Neural cell (in vitro differentiated cells): ENCODE data around the gene FGF12. TPM values are rescaled to one million over a fixed set of nuclear protein-coding genes. Genes with fewer than 3 reads are reported as not detected.

ENCODE experiments used
- H2AFZ ChIP-seq: fragments of 200-600, 300-800 bp; sonication (generic), shearing (Covaris generic); 2 replicates; pipeline ENCODE4 v1.6.0; 2014; ENCODE audit warnings: low read depth, mild to moderate bottlenecking, antibody characterized with exemption, low read length, moderate library complexity
- H3F3A ChIP-seq: fragments of 200-600 bp; shearing (Covaris generic); 2 replicates; pipeline ENCODE4 v1.6.1; 2016; ENCODE audit warnings: mild to moderate bottlenecking, moderate library complexity, mixed read lengths, antibody characterized with exemption, low read length; ENCODE audit not compliant: insufficient read depth, poor library complexity, severe bottlenecking
- H3K27ac ChIP-seq: fragments of 200-600, 300-800 bp; sonication (generic), shearing (Covaris generic); 2 replicates; pipeline ENCODE4 v1.5.1; 2014; ENCODE audit warnings: mild to moderate bottlenecking, low read length, moderate library complexity
- H3K27me3 ChIP-seq: fragments of 300-800, 200-600 bp; sonication (generic), shearing (Covaris generic); 2 replicates; pipeline ENCODE4 v1.6.0; 2014; ENCODE audit warnings: mild to moderate bottlenecking, low read depth, low read length, moderate library complexity; ENCODE audit not compliant: insufficient read depth
- H3K36me3 ChIP-seq: fragments of 300-800, 200-600 bp; sonication (generic), shearing (Covaris generic); 2 replicates; pipeline ENCODE4 v1.5.1; 2014; ENCODE audit warnings: mild to moderate bottlenecking, antibody characterized with exemption, low read length, moderate library complexity; ENCODE audit not compliant: insufficient read depth
- H3K4me2 ChIP-seq: fragments of 300-800, 200-600 bp; sonication (generic), shearing (Covaris generic); 2 replicates; pipeline ENCODE4 v1.6.0; 2014; ENCODE audit warnings: mild to moderate bottlenecking, low read length
- H3K4me3 ChIP-seq: fragments of 300-800, 200-600 bp; sonication (generic), shearing (Covaris generic); 2 replicates; pipeline ENCODE4 v1.5.1; 2014; ENCODE audit warnings: mild to moderate bottlenecking, low read length, moderate library complexity
- H3K79me2 ChIP-seq: fragments of 200-600 bp; shearing (Covaris generic); replicated peaks from 2 replicates; pipeline ENCODE4 v1.6.0; 2014; ENCODE audit warnings: mild to moderate bottlenecking, low read length, moderate library complexity; ENCODE audit not compliant: insufficient read depth
- H3K9ac ChIP-seq: fragments of 300-800, 200-600 bp; sonication (generic), shearing (Covaris generic); 2 replicates; pipeline ENCODE4 v1.6.1; 2016; ENCODE audit warnings: mild to moderate bottlenecking, low read length, mixed read lengths
- H3K9me2 ChIP-seq: fragments of 200-600 bp; shearing (Covaris generic); 2 replicates; pipeline ENCODE4 v1.6.1; 2016; ENCODE audit warnings: mild to moderate bottlenecking, low read length, mixed read lengths; ENCODE audit not compliant: insufficient read depth
- H3K9me3 ChIP-seq: fragments of 200-600, 300-800 bp; sonication (generic), shearing (Covaris generic); 2 replicates; pipeline ENCODE4 v1.6.1; 2016; ENCODE audit warnings: mild to moderate bottlenecking, mixed run types, low read length, moderate library complexity, mixed read lengths
- H4K20me1 ChIP-seq: fragments of 200-600 bp; shearing (Covaris generic); 2 replicates; pipeline ENCODE4 v1.6.1; 2016; ENCODE audit warnings: mild to moderate bottlenecking, mixed run types; ENCODE audit not compliant: insufficient read depth
- CTCF ChIP-seq: fragments of 450-650 bp; IDR thresholded peaks from 2 replicates; pipeline ENCODE4 v1.5.1; 2014; ENCODE audit warnings: antibody characterized with exemption, mild to moderate bottlenecking, moderate library complexity; ENCODE audit not compliant: poor library complexity, severe bottlenecking
- EP300 ChIP-seq: fragments of 450-650 bp; conservative IDR thresholded peaks from 2 replicates; pipeline ENCODE4 v1.6.1; 2014; ENCODE audit warnings: antibody characterized with exemption, mild to moderate bottlenecking, moderate library complexity; ENCODE audit not compliant: poor library complexity, severe bottlenecking
- EZH2 ChIP-seq: fragments of 200-600, 300-800 bp; shearing (Covaris generic), sonication (generic); IDR thresholded peaks from 2 replicates; pipeline ENCODE4 v1.6.1; 2014; ENCODE audit warnings: antibody characterized with exemption, low read length, borderline replicate concordance, mild to moderate bottlenecking; ENCODE audit not compliant: insufficient read depth, poor library complexity, severe bottlenecking
- MXI1 ChIP-seq: fragments of 450-650 bp; conservative IDR thresholded peaks from 2 replicates; pipeline ENCODE4 v1.6.1; 2014; ENCODE audit warnings: antibody characterized with exemption, mild to moderate bottlenecking; ENCODE audit not compliant: poor library complexity, severe bottlenecking
- POLR2AphosphoS5 ChIP-seq: IDR thresholded peaks from 2 replicates; pipeline ENCODE4 v1.6.1; 2012
- RAD21 ChIP-seq: fragments of 450-650 bp; conservative IDR thresholded peaks from 2 replicates; pipeline ENCODE4 v1.6.1; 2014; ENCODE audit warnings: antibody characterized with exemption, mild to moderate bottlenecking, moderate library complexity
- REST ChIP-seq: IDR thresholded peaks from 2 replicates; pipeline ENCODE4 v1.6.1; 2012; ENCODE audit warnings: borderline replicate concordance
- SMC3 ChIP-seq: fragments of 450-650 bp; conservative IDR thresholded peaks from 2 replicates; pipeline ENCODE4 v1.6.1; 2014; ENCODE audit warnings: antibody characterized with exemption, mild to moderate bottlenecking, moderate library complexity; ENCODE audit not compliant: poor library complexity
- TAF1 ChIP-seq: IDR thresholded peaks from 2 replicates; pipeline ENCODE4 v1.6.1; 2012; ENCODE audit warnings: low read depth
- polyA plus RNA-seq: library from polyadenylated mRNA; depleted of rRNA; stranded (reverse); fragments of >200 nt; gene quantifications from 2 replicates; pipeline ENCODE4 v1.2.3, GENCODE V29; 2014

Gene FGF12
- polyA plus RNA-seq, 1 donor from 2014 or later, result 4.8 TPM

DNA sequence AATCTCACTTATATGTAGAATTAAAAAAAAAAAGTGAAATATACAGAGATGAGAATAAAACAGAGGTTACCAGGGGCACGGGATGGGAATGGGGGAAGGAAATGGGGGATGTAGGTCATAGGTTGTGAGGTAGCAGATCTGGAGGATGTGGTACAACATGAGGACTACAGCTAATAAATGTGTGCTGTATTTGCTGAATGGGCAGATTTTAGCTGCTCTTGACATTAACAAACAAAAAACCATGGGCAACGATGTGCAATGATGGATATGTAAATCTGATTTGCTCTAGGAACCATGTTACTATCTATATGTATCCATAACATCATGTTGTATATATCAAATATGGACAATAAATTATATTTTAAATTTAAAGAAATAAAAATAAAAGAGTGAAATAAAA, 87.4 kb downstream of the FGF12 start:
- Histone ChIP-seq H3K27ac (no peak overlapping the region), H3K27me3 (no peaks in the 10 kb centered on the region), H3K9ac (no peak overlapping the region), H3K79me2 (no peaks in the 10 kb centered on the region), H4K20me1 (no peaks in the 10 kb centered on the region), H3F3A (no peaks in the 10 kb centered on the region), H3K9me2 (no peaks in the 10 kb centered on the region), H3K36me3 (no peaks in the 10 kb centered on the region), H3K4me3 (no peak overlapping the region), H2AFZ (no peak overlapping the region), H3K4me2 (no peak overlapping the region), H3K9me3 (no peaks in the 10 kb centered on the region)
- TF ChIP-seq TAF1 (no peak), EZH2 (no peak), POLR2AphosphoS5 (no peak), EP300 (no peak), RAD21 (no peak), MXI1 (no peak), REST (no peak), CTCF (no peak), SMC3 (no peak)

DNA sequence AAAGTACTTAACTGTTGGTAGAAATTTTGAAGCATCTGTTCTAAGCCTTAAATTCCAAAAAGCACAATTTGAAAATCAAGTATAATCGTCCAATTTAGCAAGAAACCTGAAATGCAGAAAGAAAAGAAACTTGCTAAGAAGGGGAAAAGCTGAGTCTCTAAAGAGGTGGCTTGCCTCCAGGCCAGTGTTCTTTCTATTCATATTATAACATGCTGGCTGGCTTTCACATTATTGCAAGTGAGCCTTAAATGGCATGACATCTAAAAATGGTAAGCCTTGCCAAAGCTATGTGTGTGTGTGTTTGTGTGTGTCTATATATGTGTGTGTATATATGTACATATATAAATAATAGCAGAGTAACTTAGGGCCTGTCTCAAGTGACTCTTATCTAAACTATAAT, 89.5 kb downstream of the FGF12 start:
- Histone ChIP-seq H4K20me1 (no peaks in the 10 kb centered on the region), H3K9me3 (no peaks in the 10 kb centered on the region), H3K4me3 (no peak overlapping the region), H3K79me2 (no peaks in the 10 kb centered on the region), H3K27ac (no peak overlapping the region), H2AFZ (no peak overlapping the region), H3K27me3 (no peaks in the 10 kb centered on the region), H3K4me2 (no peak overlapping the region), H3K9ac (no peak overlapping the region), H3F3A (no peaks in the 10 kb centered on the region), H3K36me3 (no peaks in the 10 kb centered on the region), H3K9me2 (no peaks in the 10 kb centered on the region)
- TF ChIP-seq EP300 (no peak), CTCF (no peak), POLR2AphosphoS5 (no peak), SMC3 (no peak), REST (no peak), RAD21 (no peak), MXI1 (no peak), EZH2 (no peak), TAF1 (no peak)
